HEK293 (cell line): ENCODE measurements around the gene HS6ST3.

Source experiments
- CTCF ChIA-PET: fragments of 350-600 bp; formaldehyde crosslinking; extraction: SDS; loops from one replicate; lab custom pipeline; 2021; ENCODE audit warnings: antibody characterized with exemption; lab: Yijun Ruan, JAX
- POLR2A ChIA-PET: fragments of 300-600 bp; formaldehyde crosslinking; extraction: SDS; loops from one replicate; lab custom pipeline; 2020; ENCODE audit warnings: antibody characterized with exemption, inconsistent platforms; lab: Yijun Ruan, JAX
- H3K27ac ChIP-seq: fragments of 200-500 bp; sonication (Bioruptor generic); 2 replicates; pipeline ENCODE4 v1.5.1; 2014; ENCODE audit warnings: low read depth, low read length, control low read depth, inconsistent platforms; ENCODE audit errors: extremely low read depth
- H3K36me3 ChIP-seq, 2 experiments: fragments of 200-500 bp in 1 of 2; sonication (Bioruptor generic) in 1 of 2; 1 replicate in 1 of 2; 2 replicates in 1 of 2; pipeline ENCODE4 v1.5.1; 2014 to 2017; ENCODE audit warnings: inconsistent platforms in 2 of 2, low read length in 2 of 2; ENCODE audit not compliant: control insufficient read depth in 2 of 2, insufficient read depth in 1 of 2
- H3K4me1 ChIP-seq: fragments of 200-500 bp; sonication (Bioruptor generic); 2 replicates; pipeline ENCODE4 v1.5.1; 2014; ENCODE audit warnings: mild to moderate bottlenecking, low read length, inconsistent platforms; ENCODE audit not compliant: control insufficient read depth, insufficient read depth
- H3K4me3 ChIP-seq: 2 replicates; pipeline ENCODE4 v1.5.1; 2011; ENCODE audit warnings: low read depth, mild to moderate bottlenecking, control low read depth, low read length, moderate library complexity
- H3K9me3 ChIP-seq: fragments of 200-500 bp; sonication (Bioruptor generic); 2 replicates; pipeline ENCODE4 v1.5.1; 2014; ENCODE audit warnings: low read depth, low read length, inconsistent platforms; ENCODE audit not compliant: control insufficient read depth, insufficient read depth
- EGR2 ChIP-seq: fragments of 450-650 bp; formaldehyde crosslinking; IDR thresholded peaks from 2 replicates; pipeline ENCODE4 v1.5.1; 2016; ENCODE audit warnings: low read depth, missing biosample characterization, missing genetic modification characterization
- KLF7 ChIP-seq: fragments of 450-650 bp; formaldehyde crosslinking; IDR thresholded peaks from 2 replicates; pipeline ENCODE4 v1.5.1; 2016; ENCODE audit warnings: missing biosample characterization, missing genetic modification characterization, borderline replicate concordance
- ZBTB1 ChIP-seq: fragments of 450-650 bp; formaldehyde crosslinking; IDR thresholded peaks from 2 replicates; pipeline ENCODE4 v1.5.1; 2016; ENCODE audit warnings: missing biosample characterization, missing genetic modification characterization
- ZBTB17 ChIP-seq: fragments of 450-650 bp; formaldehyde crosslinking; IDR thresholded peaks from 2 replicates; pipeline ENCODE4 v1.5.1; 2016; ENCODE audit warnings: missing biosample characterization, missing genetic modification characterization
- ZNF121 ChIP-seq: fragments of 450-650 bp; formaldehyde crosslinking; IDR thresholded peaks from 2 replicates; pipeline ENCODE4 v1.5.1; 2016; ENCODE audit warnings: missing biosample characterization, missing genetic modification characterization
- ZNF132 ChIP-seq: fragments of 450-650 bp; formaldehyde crosslinking; IDR thresholded peaks from 2 replicates; pipeline ENCODE4 v1.5.1; 2017; ENCODE audit warnings: missing biosample characterization, missing genetic modification characterization, borderline replicate concordance
- ZNF174 ChIP-seq: fragments of 450-650 bp; formaldehyde crosslinking; IDR thresholded peaks from 2 replicates; pipeline ENCODE4 v1.5.0; 2017; ENCODE audit warnings: missing biosample characterization, mild to moderate bottlenecking, missing genetic modification characterization
- ZNF24 ChIP-seq: fragments of 450-650 bp; formaldehyde crosslinking; IDR thresholded peaks from 2 replicates; pipeline ENCODE4 v1.5.1; 2016; ENCODE audit warnings: missing biosample characterization, missing genetic modification characterization
- ZNF292 ChIP-seq: fragments of 450-650 bp; formaldehyde crosslinking; IDR thresholded peaks from 2 replicates; pipeline ENCODE4 v1.5.1; 2016; ENCODE audit warnings: low read depth, missing biosample characterization, missing genetic modification characterization, borderline replicate concordance
- ZNF501 ChIP-seq: fragments of 450-650 bp; formaldehyde crosslinking; IDR thresholded peaks from 2 replicates; pipeline ENCODE4 v1.5.1; 2016; ENCODE audit warnings: missing biosample characterization, missing genetic modification characterization
- ZNF548 ChIP-seq: fragments of 450-650 bp; formaldehyde crosslinking; IDR thresholded peaks from 2 replicates; pipeline ENCODE4 v1.5.1; 2016; ENCODE audit warnings: missing biosample characterization, missing genetic modification characterization
- ZNF571 ChIP-seq: fragments of 450-650 bp; formaldehyde crosslinking; IDR thresholded peaks from 2 replicates; pipeline ENCODE4 v1.5.0; 2017; ENCODE audit warnings: missing biosample characterization, missing genetic modification characterization
- ZNF585B ChIP-seq: fragments of 450-650 bp; formaldehyde crosslinking; IDR thresholded peaks from 2 replicates; pipeline ENCODE4 v1.5.1; 2016; ENCODE audit warnings: missing biosample characterization, missing genetic modification characterization
- ZNF707 ChIP-seq: fragments of 450-650 bp; formaldehyde crosslinking; IDR thresholded peaks from 2 replicates; pipeline ENCODE4 v1.5.1; 2016; ENCODE audit warnings: missing biosample characterization, missing genetic modification characterization
- ZNF768 ChIP-seq: fragments of 450-650 bp; formaldehyde crosslinking; IDR thresholded peaks from 2 replicates; pipeline ENCODE4 v1.5.1; 2018; ENCODE audit warnings: missing biosample characterization, mild to moderate bottlenecking, missing genetic modification characterization
- TF ChIP-seq, protein P1 (sequence below): fragments of 450-650 bp; formaldehyde crosslinking; IDR thresholded peaks from 2 replicates; pipeline ENCODE4 v1.5.1; 2016; ENCODE audit warnings: missing biosample characterization, missing genetic modification characterization
- TF ChIP-seq, protein P2 (sequence below): fragments of 450-650 bp; formaldehyde crosslinking; IDR thresholded peaks from 2 replicates; pipeline ENCODE4 v1.5.1; 2016; ENCODE audit warnings: missing biosample characterization, missing genetic modification characterization
- TF ChIP-seq, protein P3 (sequence below): fragments of 450-650 bp; formaldehyde crosslinking; IDR thresholded peaks from 2 replicates; pipeline ENCODE4 v1.5.1; 2017; ENCODE audit warnings: missing biosample characterization, missing genetic modification characterization
- TF ChIP-seq, protein P4 (sequence below): fragments of 450-650 bp; formaldehyde crosslinking; IDR thresholded peaks from 2 replicates; pipeline ENCODE4 v1.5.1; 2016; ENCODE audit warnings: missing biosample characterization, missing genetic modification characterization

Gene HS6ST3

DNA sequence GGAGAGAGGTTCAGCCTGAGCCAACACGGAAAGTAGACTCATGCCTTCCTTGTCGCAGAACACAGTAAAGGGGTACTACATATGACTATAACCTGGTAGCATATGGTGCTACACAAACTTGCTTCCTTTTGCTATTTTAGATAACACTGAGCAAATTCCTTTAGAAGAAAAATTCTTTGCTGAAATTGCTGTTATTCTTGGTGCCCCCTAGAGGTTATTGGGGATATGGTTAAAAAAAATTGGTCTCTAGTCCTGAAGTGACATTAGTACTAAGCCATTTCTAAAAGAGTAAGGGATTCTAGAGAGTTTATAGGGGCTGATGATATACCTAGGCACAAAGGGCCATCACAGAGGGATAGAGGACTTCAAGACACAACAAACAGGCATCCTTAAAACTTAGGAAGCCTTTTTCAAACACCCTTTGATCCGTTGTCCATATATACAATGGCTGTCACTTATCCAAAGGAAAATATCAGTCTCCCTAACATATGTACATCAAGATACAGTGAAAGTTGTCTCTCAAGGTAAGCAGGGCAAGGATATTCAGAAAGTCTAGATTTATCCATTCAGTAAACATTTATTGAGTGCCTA, 13.9 kb upstream of the HS6ST3 start:
- H3K27ac ChIP-seq, result no peak overlapping the region
- TF ChIP-seq ZNF571 (no peak), ZBTB17 (no peak), ZNF548 (tag by site-specific recombination) (no peak), ZNF292 (tag by site-specific recombination) (no peak), ZNF121 (tag by site-specific recombination) (no peak), ZNF768 (no peak), ZNF132 (no peak), ZNF501 (no peak), ZBTB1 (tag by site-specific recombination) (no peak), KLF7 (no peak), ZNF174 (tag by site-specific recombination) (no peak)
- ChIA-PET CTCF (interaction anchor here (0.7 to 1.3 kb wide), 3 partner anchors 9 to 224 kb away, joined by 3 to 4 read pairs (median 4); no protein-coding TSS in a partner anchor), POLR2A (no interaction called here)
- H3K4me3 ChIP-seq, result no peak overlapping the region
- H3K9me3 ChIP-seq, result no peaks in the 10 kb centered on the region
- H3K4me1 ChIP-seq, result no peaks in the 10 kb centered on the region
- no peaks in the 10 kb centered on the region for H3K36me3 ChIP-seq

DNA sequence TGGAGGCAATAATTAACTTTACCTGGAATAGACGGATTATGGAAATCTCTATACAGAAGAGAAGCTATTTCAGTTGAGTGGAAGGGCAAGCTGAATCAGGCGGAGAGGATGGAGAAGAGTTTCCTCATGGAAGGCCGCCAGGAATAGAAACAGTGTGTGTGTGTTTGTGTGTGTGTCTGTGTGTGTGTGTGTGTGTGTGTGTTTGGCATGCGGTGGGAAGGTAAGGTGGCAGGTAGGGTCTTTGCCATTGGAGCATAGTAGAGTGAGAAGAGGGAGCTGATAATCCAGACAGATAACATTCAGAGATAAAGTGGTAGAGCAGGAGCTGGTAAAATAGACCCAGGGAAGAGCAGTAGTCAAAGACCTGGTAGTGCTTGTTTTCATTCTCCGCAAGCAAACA, 9.2 kb upstream of the HS6ST3 start:
- Histone ChIP-seq H3K36me3 (no peaks in the 10 kb centered on the region), H3K27ac (no peak overlapping the region), H3K4me1 (no peaks in the 10 kb centered on the region)
- POLR2A ChIA-PET, result no interaction called here
- TF ChIP-seq EGR2 (tag by site-specific recombination) (no peak), ZNF707 (tag by site-specific recombination) (no peak), ZNF585B (tag by site-specific recombination) (no peak), ZNF24 (tag by site-specific recombination) (no peak)
- TF ChIP-seq, protein P1, sequence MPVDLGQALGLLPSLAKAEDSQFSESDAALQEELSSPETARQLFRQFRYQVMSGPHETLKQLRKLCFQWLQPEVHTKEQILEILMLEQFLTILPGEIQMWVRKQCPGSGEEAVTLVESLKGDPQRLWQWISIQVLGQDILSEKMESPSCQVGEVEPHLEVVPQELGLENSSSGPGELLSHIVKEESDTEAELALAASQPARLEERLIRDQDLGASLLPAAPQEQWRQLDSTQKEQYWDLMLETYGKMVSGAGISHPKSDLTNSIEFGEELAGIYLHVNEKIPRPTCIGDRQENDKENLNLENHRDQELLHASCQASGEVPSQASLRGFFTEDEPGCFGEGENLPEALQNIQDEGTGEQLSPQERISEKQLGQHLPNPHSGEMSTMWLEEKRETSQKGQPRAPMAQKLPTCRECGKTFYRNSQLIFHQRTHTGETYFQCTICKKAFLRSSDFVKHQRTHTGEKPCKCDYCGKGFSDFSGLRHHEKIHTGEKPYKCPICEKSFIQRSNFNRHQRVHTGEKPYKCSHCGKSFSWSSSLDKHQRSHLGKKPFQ (tag by site-specific recombination), result no peak
- TF ChIP-seq, protein P2, sequence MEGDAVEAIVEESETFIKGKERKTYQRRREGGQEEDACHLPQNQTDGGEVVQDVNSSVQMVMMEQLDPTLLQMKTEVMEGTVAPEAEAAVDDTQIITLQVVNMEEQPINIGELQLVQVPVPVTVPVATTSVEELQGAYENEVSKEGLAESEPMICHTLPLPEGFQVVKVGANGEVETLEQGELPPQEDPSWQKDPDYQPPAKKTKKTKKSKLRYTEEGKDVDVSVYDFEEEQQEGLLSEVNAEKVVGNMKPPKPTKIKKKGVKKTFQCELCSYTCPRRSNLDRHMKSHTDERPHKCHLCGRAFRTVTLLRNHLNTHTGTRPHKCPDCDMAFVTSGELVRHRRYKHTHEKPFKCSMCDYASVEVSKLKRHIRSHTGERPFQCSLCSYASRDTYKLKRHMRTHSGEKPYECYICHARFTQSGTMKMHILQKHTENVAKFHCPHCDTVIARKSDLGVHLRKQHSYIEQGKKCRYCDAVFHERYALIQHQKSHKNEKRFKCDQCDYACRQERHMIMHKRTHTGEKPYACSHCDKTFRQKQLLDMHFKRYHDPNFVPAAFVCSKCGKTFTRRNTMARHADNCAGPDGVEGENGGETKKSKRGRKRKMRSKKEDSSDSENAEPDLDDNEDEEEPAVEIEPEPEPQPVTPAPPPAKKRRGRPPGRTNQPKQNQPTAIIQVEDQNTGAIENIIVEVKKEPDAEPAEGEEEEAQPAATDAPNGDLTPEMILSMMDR (tag by site-specific recombination), result no peak
- TF ChIP-seq, protein P3, sequence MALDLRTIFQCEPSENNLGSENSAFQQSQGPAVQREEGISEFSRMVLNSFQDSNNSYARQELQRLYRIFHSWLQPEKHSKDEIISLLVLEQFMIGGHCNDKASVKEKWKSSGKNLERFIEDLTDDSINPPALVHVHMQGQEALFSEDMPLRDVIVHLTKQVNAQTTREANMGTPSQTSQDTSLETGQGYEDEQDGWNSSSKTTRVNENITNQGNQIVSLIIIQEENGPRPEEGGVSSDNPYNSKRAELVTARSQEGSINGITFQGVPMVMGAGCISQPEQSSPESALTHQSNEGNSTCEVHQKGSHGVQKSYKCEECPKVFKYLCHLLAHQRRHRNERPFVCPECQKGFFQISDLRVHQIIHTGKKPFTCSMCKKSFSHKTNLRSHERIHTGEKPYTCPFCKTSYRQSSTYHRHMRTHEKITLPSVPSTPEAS (tag by site-specific recombination), result peak; percentile 61; the same call in 1 of the 2 replicates
- TF ChIP-seq, protein P4, sequence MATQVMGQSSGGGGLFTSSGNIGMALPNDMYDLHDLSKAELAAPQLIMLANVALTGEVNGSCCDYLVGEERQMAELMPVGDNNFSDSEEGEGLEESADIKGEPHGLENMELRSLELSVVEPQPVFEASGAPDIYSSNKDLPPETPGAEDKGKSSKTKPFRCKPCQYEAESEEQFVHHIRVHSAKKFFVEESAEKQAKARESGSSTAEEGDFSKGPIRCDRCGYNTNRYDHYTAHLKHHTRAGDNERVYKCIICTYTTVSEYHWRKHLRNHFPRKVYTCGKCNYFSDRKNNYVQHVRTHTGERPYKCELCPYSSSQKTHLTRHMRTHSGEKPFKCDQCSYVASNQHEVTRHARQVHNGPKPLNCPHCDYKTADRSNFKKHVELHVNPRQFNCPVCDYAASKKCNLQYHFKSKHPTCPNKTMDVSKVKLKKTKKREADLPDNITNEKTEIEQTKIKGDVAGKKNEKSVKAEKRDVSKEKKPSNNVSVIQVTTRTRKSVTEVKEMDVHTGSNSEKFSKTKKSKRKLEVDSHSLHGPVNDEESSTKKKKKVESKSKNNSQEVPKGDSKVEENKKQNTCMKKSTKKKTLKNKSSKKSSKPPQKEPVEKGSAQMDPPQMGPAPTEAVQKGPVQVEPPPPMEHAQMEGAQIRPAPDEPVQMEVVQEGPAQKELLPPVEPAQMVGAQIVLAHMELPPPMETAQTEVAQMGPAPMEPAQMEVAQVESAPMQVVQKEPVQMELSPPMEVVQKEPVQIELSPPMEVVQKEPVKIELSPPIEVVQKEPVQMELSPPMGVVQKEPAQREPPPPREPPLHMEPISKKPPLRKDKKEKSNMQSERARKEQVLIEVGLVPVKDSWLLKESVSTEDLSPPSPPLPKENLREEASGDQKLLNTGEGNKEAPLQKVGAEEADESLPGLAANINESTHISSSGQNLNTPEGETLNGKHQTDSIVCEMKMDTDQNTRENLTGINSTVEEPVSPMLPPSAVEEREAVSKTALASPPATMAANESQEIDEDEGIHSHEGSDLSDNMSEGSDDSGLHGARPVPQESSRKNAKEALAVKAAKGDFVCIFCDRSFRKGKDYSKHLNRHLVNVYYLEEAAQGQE (tag by site-specific recombination), result no peak
- TF ChIP-seq, all 188 proteins: peak for 1
- Histone ChIP-seq H3K9me3 (no peaks in the 10 kb centered on the region), H3K4me3 (no peak overlapping the region)
- CTCF ChIA-PET, result interaction anchor here (0.5 to 1.1 kb wide), 2 partner anchors 23 to 66 kb away, joined by 3 to 4 read pairs; no protein-coding TSS in a partner anchor
